KOPT-K1 (cell line): ENCODE data around the gene EXTL2.
"Not testable (repeated sequence)": the region's sequence is repeated elsewhere in the genome, so short reads cannot be mapped to it uniquely, and the experiment has no call there.

Experiments used
- H3K27ac ChIP-seq: fragments of 200-600 bp; sonication (generic); 2 replicates; pipeline ENCODE4 v1.5.1; 2016; ENCODE audit warnings: antibody characterized with exemption, mild to moderate bottlenecking, low read depth, low read length; ENCODE audit not compliant: poor library complexity, severe bottlenecking
- H3K36me3 ChIP-seq: fragments of 200-600 bp; sonication (generic); 2 replicates; pipeline ENCODE4 v1.5.1; 2017; ENCODE audit warnings: antibody characterized with exemption, mild to moderate bottlenecking, low read length, moderate library complexity; ENCODE audit not compliant: insufficient read depth
- H3K9me3 ChIP-seq: fragments of 200-600 bp; sonication (generic); 2 replicates; pipeline ENCODE4 v1.5.1; 2017; ENCODE audit warnings: antibody characterized with exemption, low read length, mild to moderate bottlenecking; ENCODE audit not compliant: insufficient read depth, poor library complexity, severe bottlenecking

The EXTL2 gene

DNA sequence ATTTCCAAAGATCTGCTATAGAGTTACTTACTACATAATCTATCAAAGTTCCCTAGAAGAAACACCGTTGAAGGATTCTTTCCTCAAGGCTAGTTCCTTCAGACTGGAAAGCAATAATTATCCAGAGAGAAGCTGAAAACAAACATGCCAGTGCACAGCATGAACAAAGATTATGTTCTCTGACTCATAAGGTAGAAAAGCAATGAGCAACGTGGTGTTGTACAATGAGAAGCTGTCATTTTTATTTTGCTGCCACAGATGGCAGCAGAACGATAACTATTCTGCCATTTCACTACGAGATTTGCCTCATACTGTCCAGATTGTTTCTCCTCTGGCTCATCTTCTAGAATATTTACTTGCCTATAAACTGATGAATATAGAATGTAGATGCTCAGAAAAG lies 10.7 kb downstream of the EXTL2 start:
- Histone ChIP-seq H3K9me3 (peaks cover 13% of the 10 kb centered on the region), H3K36me3 (peaks cover 11% of the 10 kb centered on the region), H3K27ac (no peak overlapping the region)

DNA sequence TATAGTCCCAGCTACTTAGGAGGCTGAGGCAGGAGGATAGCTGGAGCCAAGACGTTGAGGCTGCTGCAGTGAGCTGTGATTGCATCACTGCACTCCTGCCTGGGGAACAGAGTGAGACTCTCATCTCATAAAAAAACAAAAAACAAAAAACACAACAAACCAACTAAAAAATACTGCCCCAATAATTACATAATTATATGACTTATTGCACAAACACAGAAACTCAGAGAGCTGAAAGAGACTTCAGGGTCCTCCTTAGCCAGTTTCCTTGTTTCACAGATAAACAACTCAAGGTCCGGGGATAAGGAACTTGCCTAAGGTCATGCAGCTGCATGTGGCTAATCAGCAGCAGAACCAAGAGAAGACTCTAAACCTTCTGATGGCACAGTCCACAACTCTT lies 11.9 kb downstream of the EXTL2 start:
- Histone ChIP-seq H3K36me3 (0 out of 2 replicates have a peak, but pooled peaks cover 2% of the 10 kb centered on the region), H3K9me3 (peaks cover under 1% of the 10 kb centered on the region), H3K27ac (no peak overlapping the region)

DNA sequence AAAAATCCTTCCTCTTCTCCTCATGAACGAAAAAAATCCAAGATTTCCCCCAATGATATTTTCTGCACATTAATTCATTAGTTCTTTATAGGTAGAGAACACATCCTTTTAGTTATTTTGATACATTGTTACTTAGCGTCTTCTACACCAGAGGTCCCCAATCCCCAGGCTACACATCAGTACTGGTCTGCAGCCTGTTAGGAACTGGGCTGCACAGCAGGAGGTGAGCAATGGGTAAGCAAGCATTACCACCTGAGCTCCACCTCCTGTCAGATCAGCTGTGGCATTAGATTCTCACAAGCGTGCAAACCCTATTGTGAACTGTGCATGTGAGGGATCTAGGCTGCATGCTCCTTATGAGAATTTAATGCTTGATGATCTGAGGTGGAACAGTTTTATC lies 13.0 kb downstream of the EXTL2 start:
- no peak overlapping the region for H3K27ac ChIP-seq

DNA sequence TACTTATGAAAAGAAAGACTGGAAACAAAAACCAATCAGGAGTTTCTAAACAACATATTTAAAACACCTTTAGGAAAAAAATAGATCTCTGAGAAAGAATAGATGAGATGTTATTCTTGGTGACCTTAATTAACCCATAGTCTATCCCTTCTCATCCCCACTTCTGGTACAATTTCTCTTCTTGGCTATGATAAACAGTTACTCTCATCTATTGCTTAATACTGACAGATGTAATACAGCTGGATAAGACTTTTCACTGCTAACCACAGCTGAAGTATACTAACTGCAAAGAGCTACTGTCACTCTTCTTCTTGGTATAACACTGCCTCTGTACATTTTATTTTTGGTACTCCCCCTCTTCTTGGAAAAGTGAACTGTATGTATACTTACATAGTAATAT lies 15.2 kb downstream of the EXTL2 start:
- Histone ChIP-seq H3K9me3 (no peaks in the 10 kb centered on the region), H3K27ac (no peak overlapping the region), H3K36me3 (peaks cover 7% of the 10 kb centered on the region; the same call in 1 of the 2 replicates)

More for the DNA sequence above, 13.0 kb downstream of the EXTL2 start:
- Histone ChIP-seq H3K9me3 (no peaks in the 10 kb centered on the region), H3K36me3 (peaks cover 7% of the 10 kb centered on the region; the same call in 1 of the 2 replicates)

DNA sequence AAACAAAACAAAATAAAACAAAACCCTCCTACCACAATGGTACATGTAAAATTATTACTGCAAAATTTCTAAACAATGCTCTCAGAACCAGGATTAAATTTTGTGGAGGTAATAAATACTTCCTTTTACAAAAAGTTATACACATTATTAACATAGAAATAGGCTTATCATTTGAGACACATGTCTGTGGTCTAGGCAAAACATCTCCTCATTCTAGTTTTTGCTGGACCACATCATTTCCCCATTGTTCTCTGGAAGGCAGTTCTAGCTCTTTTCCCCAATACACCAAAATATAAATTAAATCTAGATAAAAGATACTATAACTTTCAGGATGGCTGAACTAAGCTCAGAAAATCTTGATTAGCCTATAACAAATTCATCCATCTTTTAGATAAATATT lies 18.4 kb downstream of the EXTL2 start:
- Histone ChIP-seq H3K27ac (no peak overlapping the region), H3K9me3 (no peaks in the 10 kb centered on the region), H3K36me3 (peaks cover 7% of the 10 kb centered on the region; the same call in 1 of the 2 replicates)

DNA sequence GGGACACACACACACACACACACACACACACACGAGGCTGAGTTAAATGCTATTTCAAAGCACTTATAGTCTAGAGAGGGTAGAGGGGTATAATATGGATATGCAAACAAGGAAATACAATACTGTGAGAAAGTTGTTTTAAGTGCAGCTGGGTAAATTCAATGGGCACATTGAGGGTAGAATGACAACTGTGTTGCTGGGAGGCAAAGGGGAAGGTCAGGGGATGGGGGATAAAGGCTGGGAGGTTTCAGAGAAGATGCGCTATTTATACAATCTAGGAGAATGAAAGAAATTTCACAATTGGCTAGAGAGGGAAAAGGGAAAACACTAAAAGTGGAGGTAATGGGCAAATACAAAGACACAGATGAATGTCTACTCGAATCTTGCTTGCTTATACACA lies 19.4 kb downstream of the EXTL2 start:
- Histone ChIP-seq H3K27ac (no peak overlapping the region), H3K36me3 (peaks cover 7% of the 10 kb centered on the region; the same call in 1 of the 2 replicates), H3K9me3 (no peaks in the 10 kb centered on the region)

DNA sequence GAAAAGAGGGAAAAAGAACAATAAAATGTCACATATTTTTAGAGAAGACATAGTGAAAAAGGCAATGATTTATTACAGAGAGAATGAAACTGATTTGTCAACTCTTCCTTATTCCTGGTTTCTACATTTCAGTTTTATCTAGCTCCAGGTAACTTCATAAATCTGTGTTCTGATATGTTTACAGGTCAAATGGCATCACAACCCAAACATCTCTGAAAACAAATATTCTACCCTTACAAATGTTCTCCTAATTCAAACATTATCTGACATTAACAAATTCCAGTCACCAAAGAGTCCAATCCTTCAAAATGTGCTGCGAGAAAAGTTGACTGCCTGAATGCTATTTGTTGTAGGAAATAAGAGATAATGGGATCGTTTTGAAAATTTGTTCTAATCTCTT lies 20.2 kb downstream of the EXTL2 start:
- no peak overlapping the region for H3K27ac ChIP-seq
- peaks cover 7% of the 10 kb centered on the region; the same call in 1 of the 2 replicates for H3K36me3 ChIP-seq
- H3K9me3 ChIP-seq, result no peaks in the 10 kb centered on the region

DNA sequence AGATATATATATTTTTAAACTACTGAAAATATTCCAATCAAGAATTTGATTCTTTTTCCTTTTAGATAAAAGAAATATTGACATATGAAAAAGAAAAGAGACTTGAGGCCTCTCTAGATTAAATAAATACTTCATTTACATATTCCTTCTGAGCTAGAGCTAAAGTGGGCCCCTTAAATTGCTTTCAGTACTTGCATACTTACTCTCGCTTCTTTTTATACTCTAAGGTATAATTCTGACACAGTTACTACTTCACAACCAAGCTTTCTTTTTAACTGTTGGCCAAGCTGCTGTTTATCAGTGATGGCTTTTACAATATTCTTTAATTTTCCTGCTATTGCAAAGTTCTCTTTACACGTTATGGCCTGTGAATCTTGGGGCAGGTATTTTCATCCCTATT lies 24.6 kb downstream of the EXTL2 start:
- H3K27ac ChIP-seq, result no peak overlapping the region
- H3K36me3 ChIP-seq, result no peaks in the 10 kb centered on the region
- H3K9me3 ChIP-seq, result no peaks in the 10 kb centered on the region

DNA sequence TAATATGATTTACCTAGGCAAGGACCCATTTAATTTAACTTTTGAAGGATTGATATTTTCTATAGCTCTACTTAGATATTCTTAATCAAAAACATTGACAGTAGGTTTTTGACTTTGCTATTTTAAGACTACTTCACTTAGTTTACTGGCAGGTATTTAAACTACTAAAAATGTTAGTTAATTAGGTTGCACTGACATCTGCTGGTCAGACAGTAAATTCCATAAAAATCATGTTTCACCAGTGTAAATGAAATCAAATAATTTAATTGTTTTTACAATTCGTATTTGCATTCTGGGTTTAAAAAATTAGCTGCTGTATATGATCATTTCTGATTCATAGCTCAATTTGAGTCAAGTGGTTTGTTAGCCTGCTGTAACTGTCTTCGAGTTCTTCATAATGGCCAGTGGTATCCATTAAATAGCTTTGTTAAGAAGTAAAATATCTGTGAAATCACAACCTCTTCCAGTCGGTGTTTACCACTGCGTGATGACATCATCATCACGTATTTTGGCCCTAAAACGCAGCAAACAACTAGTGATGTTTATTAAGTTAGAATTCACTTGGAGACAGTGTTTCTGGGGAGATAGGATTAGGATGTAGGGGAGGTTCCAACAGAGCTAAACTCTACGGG lies 26.2 kb downstream of the EXTL2 start:
- H3K27ac ChIP-seq, result no peak overlapping the region
- H3K9me3 ChIP-seq, result no peaks in the 10 kb centered on the region
- H3K36me3 ChIP-seq, result no peaks in the 10 kb centered on the region

DNA sequence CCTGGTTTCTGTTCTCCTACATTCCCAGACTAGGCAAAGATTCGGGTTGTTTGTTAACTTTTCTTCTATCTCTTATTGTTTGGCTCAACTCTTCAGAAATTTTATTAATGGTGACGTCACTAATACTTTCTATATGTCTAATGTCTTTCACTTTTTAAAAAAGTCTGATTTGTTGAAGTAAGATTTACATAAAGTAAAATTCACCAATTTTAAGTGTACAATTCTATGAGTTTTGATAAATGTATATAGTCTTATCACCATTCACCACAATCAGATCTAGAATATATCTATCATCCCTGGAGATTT lies 27.8 kb downstream of the EXTL2 start:
- no peak overlapping the region for H3K27ac ChIP-seq
- no peaks in the 10 kb centered on the region for H3K9me3 ChIP-seq
- no peaks in the 10 kb centered on the region for H3K36me3 ChIP-seq

DNA sequence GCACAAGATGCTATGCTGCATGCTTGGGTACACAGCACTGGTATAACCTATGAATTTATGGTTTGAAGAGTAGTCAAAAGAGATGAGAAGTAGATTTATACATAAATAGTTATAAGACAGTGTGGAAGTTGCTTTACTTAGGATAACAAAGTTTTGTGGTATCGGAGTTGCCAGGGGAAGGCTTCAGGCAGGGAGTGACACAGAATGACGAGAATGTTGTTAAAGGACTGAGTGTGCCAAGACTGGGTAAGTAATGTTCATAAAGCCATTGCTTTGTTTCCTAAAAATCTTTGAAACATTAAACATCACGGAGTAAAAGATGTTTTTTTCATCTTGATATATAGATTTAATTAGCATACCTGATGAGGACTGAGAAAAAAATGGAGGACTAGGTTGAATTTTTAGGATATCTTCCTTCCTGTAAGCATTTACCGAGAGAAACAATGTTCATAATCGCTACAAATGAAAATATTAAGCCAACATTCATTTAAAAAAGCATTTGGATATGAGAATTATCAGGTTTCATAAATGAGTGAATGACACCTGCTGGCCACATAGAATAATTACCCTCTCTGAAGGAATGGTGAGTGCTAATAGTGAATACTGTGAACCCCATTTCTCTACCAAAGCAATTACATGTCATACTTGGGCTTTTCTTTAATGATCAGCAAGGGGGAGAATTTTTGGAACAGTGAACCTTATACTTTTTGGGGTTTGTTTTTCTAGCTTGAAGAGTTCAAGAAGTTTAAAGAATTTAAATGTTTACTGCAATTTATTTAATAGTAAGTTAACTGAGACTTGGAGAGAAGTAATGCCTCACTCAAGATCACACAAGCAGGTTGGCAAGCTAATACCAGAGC lies 28.4 kb downstream of the EXTL2 start:
- no peaks in the 10 kb centered on the region for H3K36me3 ChIP-seq
- no peak overlapping the region for H3K27ac ChIP-seq
- H3K9me3 ChIP-seq, result no peaks in the 10 kb centered on the region

DNA sequence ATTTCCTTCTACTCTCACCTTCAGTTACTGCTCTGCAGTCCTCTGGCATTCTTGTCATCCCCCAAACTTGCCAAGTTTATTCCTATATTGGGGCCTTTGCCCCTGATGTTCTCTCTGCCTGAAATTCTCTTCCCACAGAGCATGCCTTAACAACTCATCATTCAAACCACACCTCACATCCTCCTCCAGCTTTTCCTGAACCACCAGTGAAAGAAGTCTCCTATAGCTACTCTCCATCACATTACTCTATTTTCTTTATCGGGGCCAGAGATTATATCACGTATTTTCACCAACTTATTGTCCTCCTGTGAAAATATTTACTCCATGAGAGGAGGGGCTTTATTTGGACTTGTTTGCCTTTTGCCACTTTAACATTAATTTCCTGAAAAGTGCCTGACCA lies 32.1 kb downstream of the EXTL2 start:
- Histone ChIP-seq H3K9me3 (no peaks in the 10 kb centered on the region), H3K27ac (no peak overlapping the region)

DNA sequence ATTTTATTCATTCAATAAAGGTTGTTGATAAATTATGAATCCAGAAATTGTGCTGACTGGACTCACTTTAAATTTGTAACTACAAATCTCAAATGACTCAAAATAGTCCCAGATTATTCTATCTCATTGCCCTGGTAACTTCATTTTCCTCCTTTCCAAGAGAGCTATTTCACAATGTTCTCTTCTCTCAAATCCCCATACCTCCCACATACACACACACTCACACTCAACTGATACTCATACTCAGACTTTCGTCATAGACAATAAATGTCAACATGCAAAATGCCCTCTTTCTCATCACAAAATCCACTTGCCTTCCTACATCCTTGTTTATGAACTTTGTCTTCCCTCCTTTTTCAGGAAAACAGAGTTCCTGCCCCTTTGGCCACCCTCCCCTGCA lies 33.3 kb downstream of the EXTL2 start:
- Histone ChIP-seq H3K27ac (no peak overlapping the region), H3K36me3 (no peaks in the 10 kb centered on the region), H3K9me3 (no peaks in the 10 kb centered on the region)

More for the DNA sequence above, 32.1 kb downstream of the EXTL2 start:
- H3K36me3 ChIP-seq, result no peaks in the 10 kb centered on the region

DNA sequence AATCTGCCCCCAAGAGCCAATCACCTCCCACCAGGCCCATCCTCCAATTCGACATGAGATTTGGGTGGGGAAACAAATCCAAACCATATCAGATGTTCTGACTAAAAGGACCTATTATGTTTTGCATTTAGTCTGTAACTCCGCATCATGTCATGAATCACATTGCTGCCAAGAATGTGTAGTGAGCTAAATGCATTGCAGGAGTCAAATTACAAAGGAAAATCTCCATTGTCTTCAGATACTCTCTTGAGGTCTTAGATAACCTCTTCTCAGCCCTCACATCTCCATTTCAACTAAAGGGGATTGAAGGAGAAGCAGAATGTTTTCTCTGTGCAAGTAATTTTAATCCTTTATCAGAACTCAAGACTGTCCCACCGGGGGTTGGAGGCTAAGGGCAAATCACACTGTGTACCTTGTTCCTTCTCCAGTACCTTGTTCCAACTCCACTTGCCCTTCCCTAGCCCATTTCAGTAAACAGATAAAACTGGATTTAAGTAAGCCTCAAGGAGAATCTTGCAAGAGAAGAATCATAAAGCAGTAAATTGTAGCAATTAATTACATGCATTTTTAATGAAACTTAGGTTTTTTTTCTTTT lies 34.1 kb downstream of the EXTL2 start:
- H3K9me3 ChIP-seq, result no peaks in the 10 kb centered on the region
- no peak overlapping the region for H3K27ac ChIP-seq
- H3K36me3 ChIP-seq, result no peaks in the 10 kb centered on the region

DNA sequence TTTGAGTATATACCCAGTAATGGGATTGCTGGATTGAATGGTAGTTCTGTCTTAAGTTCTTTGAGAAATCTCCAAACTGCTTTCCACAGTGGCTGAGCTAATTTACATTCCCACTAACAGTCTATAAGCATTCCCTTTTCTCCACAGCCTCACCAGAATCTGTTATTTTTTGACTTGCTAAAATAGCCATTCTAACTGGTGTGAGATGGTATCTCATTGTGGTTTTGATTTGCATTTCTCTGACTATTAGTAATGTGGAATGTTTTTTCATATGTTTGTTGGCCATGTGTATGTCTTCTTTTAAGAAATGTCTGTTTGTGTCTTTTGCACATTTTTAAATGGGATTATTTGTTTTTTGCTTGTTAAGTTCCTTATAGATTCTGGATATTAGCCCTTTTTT lies 39.5 kb downstream of the EXTL2 start:
- H3K36me3 ChIP-seq, H3K27ac ChIP-seq, H3K9me3 ChIP-seq: not testable (repeated sequence)
